AG04450 (cell line): ENCODE results near the gene PTPRD. TPM values are rescaled to one million over a fixed set of nuclear protein-coding genes. Genes with fewer than 3 reads are reported as not detected.

Experiments
- CTCF ChIA-PET: fragments of 300-600, 350-600 bp; formaldehyde crosslinking; extraction: SDS; loops from one replicate; lab custom pipeline; 2022; ENCODE audit warnings: antibody characterized with exemption, inconsistent platforms; lab: Charles Lee
- POLR2A ChIA-PET: fragments of 350-600 bp; formaldehyde crosslinking; extraction: SDS; loops from one replicate; lab custom pipeline; 2021; ENCODE audit warnings: antibody characterized with exemption, inconsistent platforms; lab: Yijun Ruan, JAX
- DNase-seq: peaks from one replicate; pipeline ENCODE4 v3.0.0-alpha.2; 2011; ENCODE audit warnings: low read depth, low spot score
- H3K27ac ChIP-seq: one replicate; pipeline ENCODE4 v1.5.1; 2012; ENCODE audit warnings: low read depth, low read length, control low read depth
- H3K27me3 ChIP-seq: one replicate; pipeline ENCODE4 v1.6.0; 2012; ENCODE audit warnings: low read length; ENCODE audit not compliant: control insufficient read depth, insufficient read depth
- H3K4me3 ChIP-seq: 2 replicates; pipeline ENCODE4 v1.5.1; 2011; ENCODE audit warnings: mild to moderate bottlenecking, low read depth, low read length, control low read depth
- H3K9me3 ChIP-seq: 2 replicates; pipeline ENCODE4 v1.5.1; 2012; ENCODE audit warnings: low read length; ENCODE audit not compliant: control insufficient read depth, insufficient read depth
- polyA plus RNA-seq: library from polyadenylated mRNA; depleted of rRNA; stranded (reverse); fragments of >200 nt; gene quantifications from 2 replicates; pipeline ENCODE4 v1.2.3, GENCODE V29; 2011
- TF ChIP-seq, protein P1 (sequence below): IDR thresholded peaks from 2 replicates; pipeline ENCODE4 v1.5.1; 2011; ENCODE audit warnings: low read depth, low read length, control low read depth, inconsistent platforms

The PTPRD gene
- polyA plus RNA-seq, 1 experiment: 0.19 TPM

DNA sequence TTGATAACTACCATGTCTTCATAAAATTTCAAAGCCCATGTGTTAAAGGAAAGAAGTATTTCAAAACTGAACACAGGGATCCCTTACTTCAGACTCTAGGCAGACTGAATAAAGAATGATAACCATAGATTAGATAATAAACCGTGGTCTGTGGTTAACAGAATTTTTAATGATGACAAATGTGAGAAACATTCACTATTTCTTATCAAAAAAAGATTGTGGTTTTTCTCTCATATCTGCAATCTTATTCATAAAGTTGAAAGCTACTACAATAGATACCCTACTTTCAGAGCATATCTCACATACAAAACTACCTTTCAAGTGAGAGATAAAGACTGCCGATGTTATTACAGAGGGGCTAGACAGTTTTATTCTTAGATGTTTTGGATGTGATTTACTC lies 1996.4 kb downstream of the PTPRD start:
- Histone ChIP-seq H3K9me3 (no peaks in the 10 kb centered on the region; the same call in 1 of the 2 replicates), H3K4me3 (no peak overlapping the region), H3K27me3 (no peaks in the 10 kb centered on the region), H3K27ac (no peak overlapping the region)
- ChIA-PET POLR2A (no interaction called here), CTCF (no interaction called here)
- TF ChIP-seq, protein P1, sequence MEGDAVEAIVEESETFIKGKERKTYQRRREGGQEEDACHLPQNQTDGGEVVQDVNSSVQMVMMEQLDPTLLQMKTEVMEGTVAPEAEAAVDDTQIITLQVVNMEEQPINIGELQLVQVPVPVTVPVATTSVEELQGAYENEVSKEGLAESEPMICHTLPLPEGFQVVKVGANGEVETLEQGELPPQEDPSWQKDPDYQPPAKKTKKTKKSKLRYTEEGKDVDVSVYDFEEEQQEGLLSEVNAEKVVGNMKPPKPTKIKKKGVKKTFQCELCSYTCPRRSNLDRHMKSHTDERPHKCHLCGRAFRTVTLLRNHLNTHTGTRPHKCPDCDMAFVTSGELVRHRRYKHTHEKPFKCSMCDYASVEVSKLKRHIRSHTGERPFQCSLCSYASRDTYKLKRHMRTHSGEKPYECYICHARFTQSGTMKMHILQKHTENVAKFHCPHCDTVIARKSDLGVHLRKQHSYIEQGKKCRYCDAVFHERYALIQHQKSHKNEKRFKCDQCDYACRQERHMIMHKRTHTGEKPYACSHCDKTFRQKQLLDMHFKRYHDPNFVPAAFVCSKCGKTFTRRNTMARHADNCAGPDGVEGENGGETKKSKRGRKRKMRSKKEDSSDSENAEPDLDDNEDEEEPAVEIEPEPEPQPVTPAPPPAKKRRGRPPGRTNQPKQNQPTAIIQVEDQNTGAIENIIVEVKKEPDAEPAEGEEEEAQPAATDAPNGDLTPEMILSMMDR: no peak
- no peak for DNase-seq

DNA sequence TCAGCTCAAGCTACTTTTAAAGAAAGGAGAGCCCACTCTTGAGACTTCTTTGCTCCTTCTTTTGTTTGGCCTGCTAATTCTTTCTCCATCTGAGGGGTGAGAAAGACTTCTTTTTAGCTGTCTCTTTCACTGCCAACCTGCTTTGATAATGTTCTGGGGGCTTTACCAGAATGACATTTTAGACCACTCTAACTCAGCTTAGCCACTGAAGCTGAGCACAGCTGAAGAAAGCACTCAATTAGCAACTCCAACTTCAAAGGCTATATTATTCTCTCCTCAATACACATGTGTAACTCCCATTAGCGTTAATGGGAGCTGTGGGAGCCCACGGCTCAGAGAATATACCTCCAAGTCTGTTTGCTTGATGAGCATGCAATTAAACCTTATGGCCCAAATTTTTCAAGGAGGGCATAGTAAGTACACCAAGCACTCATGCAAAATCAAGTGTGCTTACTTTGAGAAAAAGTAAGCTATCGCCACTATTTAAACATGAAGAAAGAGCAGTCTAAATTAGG lies 1997.8 kb downstream of the PTPRD start:
- Histone ChIP-seq H3K27me3 (no peaks in the 10 kb centered on the region), H3K27ac (no peak overlapping the region), H3K4me3 (no peak overlapping the region), H3K9me3 (no peaks in the 10 kb centered on the region; the same call in 1 of the 2 replicates)
- DNase-seq: no peak
- POLR2A ChIA-PET: no interaction called here
- TF ChIP-seq, protein P1: no peak
- CTCF ChIA-PET: no interaction called here

DNA sequence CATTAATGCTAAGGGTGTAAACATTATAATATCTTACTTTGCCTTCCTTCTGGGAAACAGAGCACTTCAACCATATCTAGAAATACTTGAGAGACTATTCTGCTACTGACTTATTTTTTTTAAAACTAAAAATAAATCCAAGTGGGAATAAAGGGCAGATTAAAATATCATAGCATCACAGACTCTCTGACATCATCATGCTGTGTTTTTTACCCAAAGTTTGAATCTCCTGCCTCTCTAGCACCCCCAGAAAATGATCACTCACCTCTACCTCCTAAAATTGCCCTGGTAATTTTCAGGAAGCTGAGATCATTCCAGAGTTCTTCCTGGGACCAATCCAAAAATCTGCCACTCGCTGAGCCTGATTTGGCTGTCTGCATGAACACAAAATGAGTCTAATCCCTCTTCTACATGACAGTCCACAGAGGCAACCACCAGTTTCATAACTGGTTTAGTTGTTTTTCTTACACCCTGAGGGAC lies 1999.4 kb downstream of the PTPRD start:
- ChIA-PET CTCF (no interaction called here), POLR2A (interaction anchor here (0.7 kb wide), 1 partner anchor 327 kb away, joined by 7 read pairs; no protein-coding TSS in a partner anchor)
- Histone ChIP-seq H3K27ac (no peak overlapping the region), H3K27me3 (no peaks in the 10 kb centered on the region), H3K4me3 (no peak overlapping the region), H3K9me3 (no peaks in the 10 kb centered on the region; the same call in 1 of the 2 replicates)
- no peak for DNase-seq
- TF ChIP-seq, protein P1: no peak

DNA sequence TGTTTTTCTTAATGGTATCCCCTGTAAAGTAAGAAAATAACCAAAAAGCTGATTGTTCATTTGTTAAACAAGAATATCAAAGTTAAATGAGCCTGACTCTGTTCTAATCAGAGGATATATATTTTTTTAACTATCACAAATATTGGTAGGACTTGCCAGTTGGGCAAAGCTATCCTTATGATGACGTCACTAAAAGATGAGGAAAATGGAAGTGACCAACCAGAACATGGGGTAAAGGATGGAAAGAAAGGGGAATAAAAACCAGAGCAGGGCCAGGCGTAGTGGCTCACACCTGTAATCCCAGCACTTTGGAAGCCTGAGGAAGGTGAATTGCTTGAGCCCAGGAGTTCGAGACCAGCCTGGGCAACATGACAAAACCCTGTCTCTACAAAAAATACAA lies 2001.6 kb downstream of the PTPRD start:
- Histone ChIP-seq H3K27me3 (no peaks in the 10 kb centered on the region), H3K27ac (no peak overlapping the region), H3K4me3 (no peak overlapping the region), H3K9me3 (no peaks in the 10 kb centered on the region; the same call in 1 of the 2 replicates)
- ChIA-PET CTCF (no interaction called here), POLR2A (no interaction called here)
- no peak for DNase-seq
- TF ChIP-seq, protein P1: no peak

DNA sequence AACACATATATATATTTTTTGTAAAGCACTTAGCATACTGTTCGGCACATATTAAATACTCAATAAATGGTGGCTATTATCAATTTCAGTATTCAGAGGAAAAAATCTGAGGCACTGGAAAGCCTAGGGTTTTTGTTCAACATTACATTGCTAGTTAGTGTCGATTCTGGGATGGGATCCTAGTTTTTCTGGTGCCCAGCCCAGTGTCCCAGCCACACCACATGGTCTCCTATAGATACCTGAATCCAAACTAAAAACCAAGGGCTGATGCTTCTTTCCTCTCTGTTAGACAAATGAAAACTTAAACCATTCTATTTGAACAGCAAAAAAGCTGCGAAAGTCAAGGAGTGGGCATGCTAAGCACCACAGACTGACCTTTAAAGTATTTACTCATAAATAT lies 2002.5 kb downstream of the PTPRD start:
- Histone ChIP-seq H3K9me3 (no peaks in the 10 kb centered on the region; the same call in 1 of the 2 replicates), H3K4me3 (no peak overlapping the region), H3K27me3 (no peaks in the 10 kb centered on the region), H3K27ac (no peak overlapping the region)
- no peak for DNase-seq
- TF ChIP-seq, protein P1: no peak
- POLR2A ChIA-PET: no interaction called here
- CTCF ChIA-PET: no interaction called here
